GM12878 (cell line): ENCODE measurements around the gene TMSB4X. TPM values are rescaled to one million over a fixed set of nuclear protein-coding genes. Genes with fewer than 3 reads are reported as not detected.

ENCODE experiments used
- ATAC-seq: fragments of 200-7000 bp; cut with Tn5 transposase; 3 replicates; pipeline ENCODE4 v1.9.1; 2020; ENCODE audit warnings: mild to moderate bottlenecking, moderate library complexity
- BruUV-seq: library from RNA; stranded (reverse); fragments of 400-500 nt; replicated peaks from 2 replicates; lab custom pipeline; 2021; lab: Mats Ljungman, UMichigan
- CTCF ChIA-PET: fragments of 300-600 bp; sonication (Branson Sonifier 250); formaldehyde crosslinking; extraction: SDS; loops from one replicate; lab custom pipeline; 2021; ENCODE audit warnings: inconsistent platforms; lab: Yijun Ruan, JAX
- POLR2A ChIA-PET: fragments of 350-600 bp; formaldehyde crosslinking; extraction: SDS; loops from one replicate; lab custom pipeline; 2021; ENCODE audit warnings: inconsistent platforms; lab: Charles Lee
- RAD21 ChIA-PET: fragments of 300-600 bp; sonication (Branson Sonifier 250); formaldehyde crosslinking; loops from one replicate; lab custom pipeline; 2023; ENCODE audit warnings: antibody characterized with exemption; ENCODE audit not compliant: unreplicated experiment; lab: Charles Lee
- SMC1A ChIA-PET: fragments of 300-600 bp; sonication (Branson Sonifier 250); formaldehyde crosslinking; loops from one replicate; lab custom pipeline; 2023; ENCODE audit not compliant: unreplicated experiment, uncharacterized antibody; lab: Charles Lee
- DNase-seq: peaks from one replicate; pipeline ENCODE4 v3.0.0-alpha.2; 2011; ENCODE audit warnings: low read depth, low spot score
- FAIRE-seq: peaks from 3 replicates; lab custom pipeline; 2011; peaks lifted over from hg19 to GRCh38; lab: Jason Lieb, UNC
- H2AFZ ChIP-seq: 2 replicates; pipeline ENCODE4 v1.6.0; 2011; ENCODE audit warnings: low read depth, low read length, control low read depth; ENCODE audit not compliant: control insufficient read depth
- H3K27ac ChIP-seq: 2 replicates; pipeline ENCODE4 v1.5.1; 2011; ENCODE audit warnings: control low read depth; ENCODE audit not compliant: control insufficient read depth, insufficient read depth
- H3K27me3 ChIP-seq, 2 experiments: replicated peaks in 1 of 2; 2 replicates each; pipeline versions ENCODE4 v1.6.0 to v1.6.1; 2011; ENCODE audit warnings: low read length in 1 of 2; ENCODE audit not compliant: control insufficient read depth in 2 of 2, insufficient read depth in 2 of 2
- H3K36me3 ChIP-seq, 2 experiments: 2 replicates each; pipeline ENCODE4 v1.5.1; 2011; ENCODE audit warnings: low read length in 1 of 2; ENCODE audit not compliant: control insufficient read depth in 2 of 2, insufficient read depth in 2 of 2
- H3K4me1 ChIP-seq: 2 replicates; pipeline ENCODE4 v1.6.1; 2011; ENCODE audit warnings: mild to moderate bottlenecking, low read length, moderate library complexity, mixed read lengths; ENCODE audit not compliant: control insufficient read depth, insufficient read depth
- H3K4me2 ChIP-seq: 2 replicates; pipeline ENCODE4 v1.6.0; 2011; ENCODE audit warnings: control low read depth; ENCODE audit not compliant: control insufficient read depth, insufficient read depth
- H3K4me3 ChIP-seq: fragments of 200-600 bp; sonication (generic); 2 replicates; pipeline ENCODE4 v1.5.1; 2016
- H3K79me2 ChIP-seq: 2 replicates; pipeline ENCODE4 v1.6.0; 2011; ENCODE audit warnings: low read length; ENCODE audit not compliant: control insufficient read depth, insufficient read depth
- H3K9ac ChIP-seq: 2 replicates; pipeline ENCODE4 v1.8.0; 2011; ENCODE audit warnings: low read length, control low read depth, mixed read lengths; ENCODE audit not compliant: control insufficient read depth, insufficient read depth
- H3K9me3 ChIP-seq: replicated peaks from 3 replicates; pipeline ENCODE4 v1.5.1; 2011; ENCODE audit warnings: mild to moderate bottlenecking, low read length; ENCODE audit not compliant: control insufficient read depth, insufficient read depth
- H4K20me1 ChIP-seq: 2 replicates; pipeline ENCODE4 v1.6.0; 2011; ENCODE audit not compliant: control insufficient read depth, insufficient read depth
- GATAD2B ChIP-seq: fragments of 450-650 bp; conservative IDR thresholded peaks from 2 replicates; pipeline ENCODE4 v1.6.1; 2017; ENCODE audit warnings: low read depth, mild to moderate bottlenecking, moderate library complexity
- NFXL1 ChIP-seq: fragments of 450-650 bp; IDR thresholded peaks from 2 replicates; pipeline ENCODE4 v1.6.1; 2017; ENCODE audit warnings: antibody characterized with exemption, mild to moderate bottlenecking, borderline replicate concordance
- NR2C1 ChIP-seq: fragments of 450-650 bp; IDR thresholded peaks from 2 replicates; pipeline ENCODE4 v1.6.1; 2017; ENCODE audit warnings: antibody characterized with exemption, mild to moderate bottlenecking, moderate library complexity
- RAD21 ChIP-seq: IDR thresholded peaks from 2 replicates; pipeline ENCODE4 v1.6.1; 2011; ENCODE audit warnings: mild to moderate bottlenecking, low read depth, low read length, moderate library complexity; ENCODE audit not compliant: insufficient read depth
- ZBED1 ChIP-seq: IDR thresholded peaks from 2 replicates; pipeline ENCODE4 v1.6.1; 2016; ENCODE audit warnings: borderline replicate concordance
- ZZZ3 ChIP-seq: IDR thresholded peaks from 2 replicates; pipeline ENCODE4 v1.6.1; 2011; ENCODE audit warnings: low read depth; ENCODE audit not compliant: control insufficient read depth, insufficient read length
- WGBS: methylation state at CpG from one replicate; pipeline ENCODE4 v1.1.6; 2016; ENCODE audit warnings: low lambda C conversion rate; ENCODE audit not compliant: insufficient replicate concordance, insufficient coverage; ENCODE audit errors: missing lambda C conversion rate; 5-methylcytosine and 5-hydroxymethylcytosine counted together
- in situ Hi-C: fragments of 300-500 bp; cut with MboI; formaldehyde crosslinking; loops from 9 replicates; pipeline ENCODE4 v1.14.3; 2018; ENCODE audit warnings: mixed read lengths
- intact Hi-C: fragments of 100-400 bp; cut with micrococcal nuclease; formaldehyde crosslinking; loops from one replicate; pipeline ENCODE4 v1.14.2; 2022; ENCODE audit not compliant: unreplicated experiment
- polyA plus RNA-seq, 11 experiments: library from polyadenylated mRNA; depleted of rRNA in 4 of 11; unstranded in 6 of 11; stranded (reverse) in 5 of 11; fragments of >200 nt; fragmentation: Nextera tagmentation in 4 of 11; fragmentation: Illumina TruSeq in 1 of 11; extraction: Ambion mirVana in 4 of 11; extraction: Trizol in 1 of 11; gene quantifications; 1 replicate in 1 of 11; 2 replicates in 10 of 11; pipeline versions ENCODE4 v1.2.1 to v1.2.3, GENCODE V29; 2011 to 2016; ENCODE audit warnings: inconsistent platforms in 2 of 11, missing spikeins in 2 of 11, low read depth in 1 of 11
- total RNA-seq, 4 experiments: library from RNA; depleted of rRNA in 3 of 4; stranded (reverse); fragments of >200 nt in 3 of 4; fragmentation: Illumina TruSeq in 1 of 4; extraction: Trizol in 1 of 4; gene quantifications; 2 replicates each; pipeline versions ENCODE4 v1.2.1 to v1.2.3, GENCODE V29; 2013 to 2021
- TF ChIP-seq, protein P1 (sequence below): fragments of 450-650 bp; IDR thresholded peaks from 2 replicates; pipeline ENCODE4 v1.6.1; 2016; ENCODE audit warnings: mild to moderate bottlenecking
- TF ChIP-seq, protein P2 (sequence below): fragments of 450-650 bp; IDR thresholded peaks from 2 replicates; pipeline ENCODE4 v1.6.1; 2016; ENCODE audit warnings: mild to moderate bottlenecking
- TF ChIP-seq, protein P3 (sequence below): IDR thresholded peaks from 2 replicates; pipeline ENCODE4 v1.6.1; 2012; ENCODE audit warnings: low read depth, low read length, improper control_type of control experiment

Gene TMSB4X
- total and polyA plus RNA-seq, 10 of the 15 experiments (the other 5 are each of a cell fraction or from before 2014, with no cell fraction given) = 13,924 to 37,234 (median 23,705) TPM

DNA sequence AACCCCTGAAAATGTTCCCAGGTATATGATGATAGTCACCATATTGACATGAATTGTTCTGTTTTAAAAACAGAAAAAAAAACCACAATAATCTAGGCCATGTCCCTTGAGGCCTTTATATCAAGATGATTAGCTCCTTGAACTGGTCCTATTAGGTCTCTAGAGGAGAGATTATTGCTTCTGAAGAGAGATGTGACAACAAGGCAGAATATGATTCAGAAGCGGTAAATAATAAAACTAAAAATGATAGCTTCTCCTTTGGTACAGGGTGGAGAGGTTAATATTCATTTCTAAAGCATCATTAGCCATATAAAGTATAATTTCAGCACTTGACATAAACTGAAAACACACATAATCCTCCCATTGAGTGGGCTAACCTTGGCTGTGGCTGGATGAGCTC, 42.7 kb upstream of the TMSB4X start:
- no peaks in the 10 kb centered on the region for H3K4me1 ChIP-seq
- ChIA-PET POLR2A (no interaction called here), CTCF (no interaction called here), RAD21 (no interaction called here), SMC1A (no interaction called here)
- H3K9me3 ChIP-seq = no peaks in the 10 kb centered on the region; the same call in 2 of the 3 replicates
- TF ChIP-seq, protein P1, sequence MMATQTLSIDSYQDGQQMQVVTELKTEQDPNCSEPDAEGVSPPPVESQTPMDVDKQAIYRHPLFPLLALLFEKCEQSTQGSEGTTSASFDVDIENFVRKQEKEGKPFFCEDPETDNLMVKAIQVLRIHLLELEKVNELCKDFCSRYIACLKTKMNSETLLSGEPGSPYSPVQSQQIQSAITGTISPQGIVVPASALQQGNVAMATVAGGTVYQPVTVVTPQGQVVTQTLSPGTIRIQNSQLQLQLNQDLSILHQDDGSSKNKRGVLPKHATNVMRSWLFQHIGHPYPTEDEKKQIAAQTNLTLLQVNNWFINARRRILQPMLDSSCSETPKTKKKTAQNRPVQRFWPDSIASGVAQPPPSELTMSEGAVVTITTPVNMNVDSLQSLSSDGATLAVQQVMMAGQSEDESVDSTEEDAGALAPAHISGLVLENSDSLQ = no peak
- TF ChIP-seq, protein P2, sequence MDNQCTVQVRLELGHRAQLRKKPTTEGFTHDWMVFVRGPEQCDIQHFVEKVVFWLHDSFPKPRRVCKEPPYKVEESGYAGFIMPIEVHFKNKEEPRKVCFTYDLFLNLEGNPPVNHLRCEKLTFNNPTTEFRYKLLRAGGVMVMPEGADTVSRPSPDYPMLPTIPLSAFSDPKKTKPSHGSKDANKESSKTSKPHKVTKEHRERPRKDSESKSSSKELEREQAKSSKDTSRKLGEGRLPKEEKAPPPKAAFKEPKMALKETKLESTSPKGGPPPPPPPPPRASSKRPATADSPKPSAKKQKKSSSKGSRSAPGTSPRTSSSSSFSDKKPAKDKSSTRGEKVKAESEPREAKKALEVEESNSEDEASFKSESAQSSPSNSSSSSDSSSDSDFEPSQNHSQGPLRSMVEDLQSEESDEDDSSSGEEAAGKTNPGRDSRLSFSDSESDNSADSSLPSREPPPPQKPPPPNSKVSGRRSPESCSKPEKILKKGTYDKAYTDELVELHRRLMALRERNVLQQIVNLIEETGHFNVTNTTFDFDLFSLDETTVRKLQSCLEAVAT = no peak
- no peak for TF ChIP-seq ZZZ3
- no peak for TF ChIP-seq ZBED1
- no peak for TF ChIP-seq NR2C1
- no peak for TF ChIP-seq RAD21
- TF ChIP-seq, protein P3, sequence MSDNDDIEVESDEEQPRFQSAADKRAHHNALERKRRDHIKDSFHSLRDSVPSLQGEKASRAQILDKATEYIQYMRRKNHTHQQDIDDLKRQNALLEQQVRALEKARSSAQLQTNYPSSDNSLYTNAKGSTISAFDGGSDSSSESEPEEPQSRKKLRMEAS = no peak
- TF ChIP-seq GATAD2B = no peak
- no peak for TF ChIP-seq NFXL1
- H3K27me3 ChIP-seq = no peaks in the 10 kb centered on the region
- H3K4me2 ChIP-seq = no peak overlapping the region
- no peaks in the 10 kb centered on the region for H3K79me2 ChIP-seq
- in situ Hi-C loops = no loop called here
- ATAC-seq (no peak), DNase-seq (no peak), FAIRE-seq (no peak)
- no peaks in the 10 kb centered on the region for H3K36me3 ChIP-seq
- H4K20me1 ChIP-seq = no peaks in the 10 kb centered on the region
- no peak overlapping the region for H3K9ac ChIP-seq
- no TSS peak for BruUV-seq
- intact Hi-C loops = no loop called here
- no peak overlapping the region for H3K27ac ChIP-seq
- H2AFZ ChIP-seq = no peak overlapping the region
- H3K4me3 ChIP-seq = no peak overlapping the region
- WGBS = 33% methylated on average over 1 of the region's 1 CpG
